Lung (tissue), 12 donors: ENCODE results near the gene PSORS1C2. TPM values are rescaled to one million over a fixed set of nuclear protein-coding genes. Genes with fewer than 3 reads are reported as not detected.

Experiments
- ATAC-seq: fragments of 200-7000 bp; cut with Tn5 transposase; one replicate; pipeline ENCODE4 v1.9.1; 2020; ENCODE audit warnings: moderate number of reproducible peaks; ENCODE audit not compliant: insufficient read depth, low FRiP score
- DNase-seq, 3 donors: peaks; one replicate each; pipeline ENCODE4 v3.0.0-alpha.2; 2013 to 2017
- H3K27ac ChIP-seq, 2 donors: one replicate each; pipeline ENCODE4 v1.5.1; 2013; ENCODE audit warnings: mild to moderate bottlenecking in 2 of 2, moderate library complexity in 2 of 2, control low read depth in 1 of 2, inconsistent platforms in 1 of 2, low read depth in 1 of 2, low read length in 1 of 2
- H3K27me3 ChIP-seq, 3 donors: one replicate each; pipeline ENCODE4 v1.5.1; 2013; ENCODE audit warnings: low read length in 2 of 3; ENCODE audit not compliant: control insufficient read depth in 3 of 3, insufficient read depth in 3 of 3
- H3K36me3 ChIP-seq, 4 donors: one replicate each; pipeline ENCODE4 v1.5.1; 2013; ENCODE audit warnings: low read length in 4 of 4, mild to moderate bottlenecking in 1 of 4, moderate library complexity in 1 of 4; ENCODE audit not compliant: control insufficient read depth in 4 of 4, insufficient read depth in 4 of 4
- H3K4me1 ChIP-seq, 5 donors: one replicate each; pipeline ENCODE4 v1.5.1; 2013; ENCODE audit warnings: low read length in 5 of 5, mild to moderate bottlenecking in 2 of 5, moderate library complexity in 1 of 5; ENCODE audit not compliant: control insufficient read depth in 5 of 5, insufficient read depth in 5 of 5
- H3K4me3 ChIP-seq: one replicate; pipeline ENCODE4 v1.5.1; 2013; ENCODE audit warnings: mild to moderate bottlenecking, control low read depth, moderate library complexity
- H3K9ac ChIP-seq, 2 donors: one replicate each; pipeline ENCODE4 v1.5.1; 2013; ENCODE audit warnings: low read length in 2 of 2, control low read depth in 1 of 2; ENCODE audit not compliant: insufficient read depth in 1 of 2
- H3K9me3 ChIP-seq, 4 donors: one replicate each; pipeline ENCODE4 v1.5.1; 2013; ENCODE audit warnings: low read length in 3 of 4, mild to moderate bottlenecking in 1 of 4, moderate library complexity in 1 of 4; ENCODE audit not compliant: control insufficient read depth in 4 of 4, insufficient read depth in 3 of 4
- WGBS, 2 donors: extraction: QIAGEN DNeasy Blood & Tissue Kit; methylation state at CpG; one replicate each; pipeline ENCODE4 v1.1.7; 2013; 5-methylcytosine and 5-hydroxymethylcytosine counted together
- polyA plus RNA-seq, 2 donors: library from polyadenylated mRNA; stranded (reverse); fragments of 200-250 nt; gene quantifications; one replicate each; pipeline ENCODE4 v1.2.1, GENCODE V29; 2013
- total RNA-seq, 2 donors: library from RNA; depleted of rRNA in 1 of 2; stranded (reverse); fragments of >200 nt in 1 of 2; gene quantifications; one replicate each; pipeline ENCODE4 v1.2.1, GENCODE V29; 2014 to 2021
- TF ChIP-seq, protein P1 (sequence below): IDR thresholded peaks from 2 replicates; pipeline ENCODE4 v1.5.1; 2012; ENCODE audit warnings: mild to moderate bottlenecking; ENCODE audit errors: control extremely low read depth, extremely low read depth
- donor health status: control.
- donor health status: control.
- donor health status: Bipolar disorder and iron deficiency.
- donor health status: healthy.
- donor health status: DM: yes; HTN: yes; CAD: no.

The PSORS1C2 gene
- total and polyA plus RNA-seq, 4 donors = not detected

DNA sequence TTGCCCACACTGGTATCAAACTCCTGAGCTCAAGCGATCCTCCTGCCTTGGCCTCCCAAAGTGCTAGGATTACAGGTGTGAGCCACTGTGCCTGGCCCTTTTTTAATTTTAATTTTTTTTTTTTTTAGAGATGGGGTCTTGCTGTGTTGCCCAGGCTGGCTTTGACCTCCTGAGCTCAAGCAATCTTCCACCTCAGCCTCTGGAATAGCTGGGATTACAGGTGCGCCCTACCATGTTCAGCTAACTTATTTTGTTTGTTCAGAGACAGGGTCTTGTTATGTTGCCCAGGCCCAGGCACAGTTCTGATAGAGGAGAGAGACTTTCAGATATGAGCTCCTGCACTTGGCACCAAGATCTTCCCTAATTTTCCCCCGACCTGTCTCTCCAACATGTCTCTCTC, 8.1 kb downstream of the PSORS1C2 start:
- Histone ChIP-seq H3K4me1 (peaks cover 0 to 4% (median 0%) of the 10 kb centered on the region in 5 donors), H3K4me3 (no peak overlapping the region), H3K27me3 (peaks cover 0 to 4% (median 0%) of the 10 kb centered on the region in 3 donors), H3K27ac (no peak overlapping the region), H3K36me3 (no peaks in the 10 kb centered on the region), H3K9me3 (no peaks in the 10 kb centered on the region), H3K9ac (no peak overlapping the region)
- WGBS, 2 donors = 93 to 99% methylated on average over 3 of the region's 3 CpGs
- TF ChIP-seq, protein P1, sequence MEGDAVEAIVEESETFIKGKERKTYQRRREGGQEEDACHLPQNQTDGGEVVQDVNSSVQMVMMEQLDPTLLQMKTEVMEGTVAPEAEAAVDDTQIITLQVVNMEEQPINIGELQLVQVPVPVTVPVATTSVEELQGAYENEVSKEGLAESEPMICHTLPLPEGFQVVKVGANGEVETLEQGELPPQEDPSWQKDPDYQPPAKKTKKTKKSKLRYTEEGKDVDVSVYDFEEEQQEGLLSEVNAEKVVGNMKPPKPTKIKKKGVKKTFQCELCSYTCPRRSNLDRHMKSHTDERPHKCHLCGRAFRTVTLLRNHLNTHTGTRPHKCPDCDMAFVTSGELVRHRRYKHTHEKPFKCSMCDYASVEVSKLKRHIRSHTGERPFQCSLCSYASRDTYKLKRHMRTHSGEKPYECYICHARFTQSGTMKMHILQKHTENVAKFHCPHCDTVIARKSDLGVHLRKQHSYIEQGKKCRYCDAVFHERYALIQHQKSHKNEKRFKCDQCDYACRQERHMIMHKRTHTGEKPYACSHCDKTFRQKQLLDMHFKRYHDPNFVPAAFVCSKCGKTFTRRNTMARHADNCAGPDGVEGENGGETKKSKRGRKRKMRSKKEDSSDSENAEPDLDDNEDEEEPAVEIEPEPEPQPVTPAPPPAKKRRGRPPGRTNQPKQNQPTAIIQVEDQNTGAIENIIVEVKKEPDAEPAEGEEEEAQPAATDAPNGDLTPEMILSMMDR = no peak
- ATAC-seq = no peak
- no peak for DNase-seq

DNA sequence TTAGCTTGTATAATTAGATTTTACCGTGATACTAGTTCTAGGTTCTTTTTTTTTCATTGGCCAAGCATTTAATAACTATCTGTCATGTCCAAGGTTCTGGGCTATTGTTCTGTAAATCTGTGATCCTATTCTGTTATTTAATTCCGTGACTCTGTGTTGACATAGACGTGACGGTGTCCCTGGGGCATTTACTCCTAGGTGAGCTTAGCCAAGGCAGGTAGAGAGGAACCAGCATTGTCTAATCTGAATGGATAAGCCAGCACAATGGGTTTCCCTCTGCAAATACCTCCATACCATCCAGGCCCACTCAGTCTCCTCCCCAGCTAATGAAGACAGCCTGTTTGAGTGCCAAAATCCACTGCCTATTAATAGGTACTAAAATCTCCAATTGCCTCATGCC, 9.7 kb downstream of the PSORS1C2 start:
- Histone ChIP-seq H3K9me3 (no peaks in the 10 kb centered on the region), H3K27me3 (peaks cover 0 to 4% (median 0%) of the 10 kb centered on the region in 3 donors), H3K4me1 (peaks cover 0 to 11% (median 0%) of the 10 kb centered on the region in 5 donors), H3K4me3 (no peak overlapping the region), H3K36me3 (no peaks in the 10 kb centered on the region), H3K27ac (no peak overlapping the region), H3K9ac (no peak overlapping the region)
- TF ChIP-seq, protein P1 = no peak
- no peak for ATAC-seq
- no peak for DNase-seq
- WGBS, 2 donors = 70 to 83% methylated on average over 4 of the region's 4 CpGs

DNA sequence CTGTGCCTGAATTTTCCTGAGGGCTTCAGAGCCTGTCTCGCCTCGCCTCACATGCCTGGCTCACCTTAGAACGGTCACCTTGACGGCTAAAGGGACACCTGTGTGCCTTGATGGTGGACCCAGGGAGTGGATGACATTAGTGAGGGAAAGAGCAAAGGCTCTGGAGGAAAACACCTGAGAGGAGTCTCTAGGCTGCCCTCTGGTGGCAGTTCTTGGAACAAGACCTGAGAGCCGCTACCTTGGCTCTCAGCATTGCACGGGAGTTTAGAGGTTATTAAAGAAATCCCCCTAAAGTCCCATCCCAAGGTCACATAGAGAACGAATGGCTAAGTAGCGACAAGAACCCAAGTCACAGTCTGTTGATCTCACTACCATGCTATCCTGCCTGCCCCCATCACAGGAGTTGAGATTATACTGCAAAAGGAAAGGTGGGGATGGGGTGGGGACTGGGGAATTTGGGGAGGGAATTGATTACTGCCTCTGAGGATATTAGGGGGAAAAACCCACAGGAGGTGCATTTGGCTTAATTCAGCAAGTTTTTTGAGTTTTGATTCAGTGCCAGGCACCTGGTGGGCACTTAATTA, 10.7 kb downstream of the PSORS1C2 start:
- Histone ChIP-seq H3K4me3 (no peak overlapping the region), H3K27me3 (peaks cover 0 to 4% (median 0%) of the 10 kb centered on the region in 3 donors), H3K9me3 (no peaks in the 10 kb centered on the region), H3K4me1 (peaks cover 0 to 16% (median 0%) of the 10 kb centered on the region in 5 donors), H3K36me3 (no peaks in the 10 kb centered on the region), H3K9ac (no peak overlapping the region), H3K27ac (no peak overlapping the region)
- DNase-seq (peak; percentile 25 to 43 (median 37)), ATAC-seq (no peak)
- TF ChIP-seq, protein P1 = peak; percentile 62
- 10 to 12% methylated on average over 8 of the region's 8 CpGs for WGBS, 2 donors
